HepG2 (cell line): ENCODE results near the gene LRRC53. TPM values are rescaled to one million over a fixed set of nuclear protein-coding genes. Genes with fewer than 3 reads are reported as not detected.

Source experiments
- polyA plus RNA-seq, 8 experiments: library from polyadenylated mRNA; depleted of rRNA in 3 of 8; stranded (reverse) in 7 of 8; unstranded in 1 of 8; fragments of >200 nt; fragmentation: Illumina TruSeq in 4 of 8; extraction: Trizol in 4 of 8; gene quantifications; 2 replicates each; pipeline versions ENCODE4 v1.2.1 to v1.2.3, GENCODE V29; 2011 to 2016; ENCODE audit warnings: low read depth in 4 of 8, missing spikeins in 1 of 8, mixed read lengths in 1 of 8; ENCODE audit not compliant: insufficient read depth in 1 of 8
- total RNA-seq, 5 experiments: library from RNA; depleted of rRNA; stranded (reverse); fragments of >200 nt; fragmentation: Illumina TruSeq; extraction: Trizol; gene quantifications; 2 replicates each; pipeline ENCODE4 v1.2.3, GENCODE V29; 2016; ENCODE audit warnings: low read depth in 1 of 5

Gene LRRC53
- total and polyA plus RNA-seq, 2 of the 13 experiments (the other 11 are each of a cell fraction or from before 2014, with no cell fraction given): not detected

Other genes with a start within 250 kb of the LRRC53 start
- gene ERICH3, start 161.2 kb upstream of the LRRC53 start, total RNA-seq (2016; rRNA removed; fragmentation: Illumina TruSeq; extraction: Trizol): not detected in 2 replicates
- gene ERICH3, start 161.2 kb upstream of the LRRC53 start, polyA plus RNA-seq (2011; rRNA removed): 0.01 and 0.03 TPM in 2 replicates
- gene CRYZ, start 220.4 kb upstream of the LRRC53 start, total RNA-seq (2016; rRNA removed; fragmentation: Illumina TruSeq; extraction: Trizol): 115 and 203 TPM in 2 replicates
- 149 and 211 TPM in 2 replicates for gene CRYZ, start 220.4 kb upstream of the LRRC53 start, polyA plus RNA-seq (2011; rRNA removed)
- 45.8 and 77.2 TPM in 2 replicates for gene TYW3, start 220.5 kb upstream of the LRRC53 start, total RNA-seq (2016; rRNA removed; fragmentation: Illumina TruSeq; extraction: Trizol)
- gene TYW3, start 220.5 kb upstream of the LRRC53 start, polyA plus RNA-seq (2011; rRNA removed): 11.7 and 17.6 TPM in 2 replicates